NCI-H1436 treated with DMSO at 0.1 percent for 48 hours (cell line): ENCODE data around the gene PFN3.
A peak's percentile ranks its signal among the peaks of the same experiment; 100 is the strongest.

ENCODE experiments used
- DNase-seq: peaks from one replicate; lab custom pipeline; 2025; lab: John Stamatoyannopoulos, UW

Gene PFN3

GRCh38 chr5:177437623-177438022, 37.2 kb upstream of the PFN3 start:
- DNase-seq: no peak

GRCh38 chr5:177435847-177436536, 35.5 kb upstream of the PFN3 start:
- DNase-seq: no peak

- no peak for DNase-seq
Observed at GRCh38 chr5:177434942-177435738, 34.7 kb upstream of the PFN3 start.

- no peak for DNase-seq
Observed at GRCh38 chr5:177434437-177434836, 34.0 kb upstream of the PFN3 start.

GRCh38 chr5:177433658-177434217, 33.3 kb upstream of the PFN3 start:
- no peak for DNase-seq

- no peak for DNase-seq
Observed at GRCh38 chr5:177432839-177433657, 32.6 kb upstream of the PFN3 start.

- no peak for DNase-seq
Observed at GRCh38 chr5:177432143-177432838, 31.8 kb upstream of the PFN3 start.

- no peak for DNase-seq
Observed at GRCh38 chr5:177431317-177432142, 31.1 kb upstream of the PFN3 start.

GRCh38 chr5:177430972-177431316, 30.5 kb upstream of the PFN3 start:
- DNase-seq: no peak

GRCh38 chr5:177430140-177430951, 29.9 kb upstream of the PFN3 start:
- DNase-seq: no peak

GRCh38 chr5:177429248-177430040, 29.0 kb upstream of the PFN3 start:
- no peak for DNase-seq

- DNase-seq: no peak
Observed at GRCh38 chr5:177428574-177429217, 28.2 kb upstream of the PFN3 start.

- DNase-seq: no peak
Observed at GRCh38 chr5:177427919-177428573, 27.6 kb upstream of the PFN3 start.

GRCh38 chr5:177427211-177427822, 26.9 kb upstream of the PFN3 start:
- no peak for DNase-seq

- no peak for DNase-seq
Observed at GRCh38 chr5:177426566-177427210, 26.2 kb upstream of the PFN3 start, which contains the start of gene GRK6. Gene GRK6 (plus strand): TSS chr5:177426676. CDS start chr5:177426846, 170 bp downstream.

GRCh38 chr5:177425801-177426565, 25.5 kb upstream of the PFN3 start:
- peak; percentile 92 for DNase-seq
